HTR-8/SVneo (cell line): Measurements from ENCODE around the gene SUPT5H.
A peak's percentile ranks its signal among the peaks of the same experiment; 100 is the strongest.

ENCODE experiments used
- DNase-seq: peaks from one replicate; pipeline ENCODE4 v3.0.0; 2011; ENCODE audit warnings: low spot score, mixed read lengths; ENCODE audit not compliant: insufficient read length
- FAIRE-seq: peaks from 2 replicates; lab custom pipeline; 2011; peaks lifted over from hg19 to GRCh38; lab: Jason Lieb, UNC

The SUPT5H gene

GRCh38 chr19:39423258-39424086 is 21.9 kb upstream of the SUPT5H start:
- DNase-seq = no peak
- no peak for FAIRE-seq

GRCh38 chr19:39424934-39425333 is 20.4 kb upstream of the SUPT5H start:
- FAIRE-seq (no peak), DNase-seq (no peak)

GRCh38 chr19:39425744-39426143 is 19.6 kb upstream of the SUPT5H start:
- FAIRE-seq = no peak

GRCh38 chr19:39426170-39426569 is 19.2 kb upstream of the SUPT5H start:
- no peak for FAIRE-seq
- no peak for DNase-seq

More at GRCh38 chr19:39425744-39426143, 19.6 kb upstream of the SUPT5H start:
- no peak for DNase-seq

GRCh38 chr19:39427707-39428106 is 17.7 kb upstream of the SUPT5H start:
- FAIRE-seq (no peak), DNase-seq (no peak)

- DNase-seq (peak; percentile 67), FAIRE-seq (peak; percentile 72)
These were observed 16.9 kb upstream of the SUPT5H start for GRCh38 chr19:39428283-39429112.

DNA sequence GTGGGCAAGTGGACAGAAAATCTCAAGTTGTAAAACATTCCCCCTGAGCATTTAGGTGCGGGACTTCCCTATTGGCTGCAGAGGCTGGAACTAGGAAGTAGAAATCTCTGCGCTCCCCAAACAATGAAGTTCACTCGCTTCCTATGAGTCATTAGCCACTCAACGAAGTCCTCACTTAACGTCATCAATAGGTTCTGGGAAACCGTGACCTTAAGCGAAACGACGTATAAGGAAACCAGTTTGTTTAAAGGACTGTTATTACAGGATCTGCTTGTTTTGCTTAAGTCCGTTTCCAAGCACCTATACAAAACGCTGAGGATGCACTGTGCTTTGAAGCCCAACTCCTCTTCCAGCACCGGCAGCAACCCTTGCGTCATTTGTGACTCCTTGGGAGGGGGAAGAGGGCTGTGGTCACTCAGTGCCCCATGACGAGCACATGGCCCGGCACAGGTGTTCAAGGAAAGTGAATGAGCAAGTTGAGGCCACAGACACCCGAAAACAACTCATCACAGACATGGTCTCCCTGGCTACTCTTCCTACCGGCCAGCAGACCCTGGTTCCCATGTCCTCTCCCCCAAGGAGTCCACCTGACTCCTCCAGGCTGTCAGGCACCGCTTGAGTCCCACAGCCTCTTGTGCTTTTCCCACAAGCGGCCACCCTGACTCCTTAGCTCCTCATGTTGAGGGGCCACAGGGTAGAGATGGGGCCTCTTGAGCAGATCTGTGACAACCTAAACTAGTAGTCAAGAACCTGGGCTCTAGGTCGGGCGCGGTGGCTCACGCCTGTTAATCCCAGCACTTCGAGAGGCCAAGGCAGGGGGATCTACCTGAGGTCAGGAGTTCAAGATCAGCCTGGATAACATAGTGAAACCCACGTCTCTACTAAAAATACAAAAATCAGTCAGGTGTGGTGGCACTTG is 14.4 kb upstream of the SUPT5H start:
- FAIRE-seq = no peak

DNA sequence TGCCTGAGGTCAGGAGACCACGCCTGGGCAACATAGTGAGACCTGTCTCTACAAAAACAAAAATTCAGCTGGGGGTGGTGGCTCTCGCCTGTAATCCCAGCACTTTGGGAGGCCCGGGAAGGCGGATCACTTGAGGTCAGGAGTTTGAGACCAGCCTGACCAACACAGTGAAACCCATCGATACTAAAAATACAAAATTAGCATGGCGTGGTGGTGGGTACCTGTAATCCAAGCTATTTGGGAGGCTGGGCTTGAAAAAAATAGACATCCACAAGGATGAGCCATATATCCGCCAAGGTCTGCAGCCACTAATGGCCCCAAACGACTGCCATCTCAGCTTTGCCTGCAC is 12.7 kb upstream of the SUPT5H start:
- no peak for FAIRE-seq
- DNase-seq = no peak

More for the DNA sequence above, 14.4 kb upstream of the SUPT5H start:
- DNase-seq = peak; percentile 78

GRCh38 chr19:39433480-39434079 is 11.8 kb upstream of the SUPT5H start:
- FAIRE-seq (no peak), DNase-seq (no peak)

DNA sequence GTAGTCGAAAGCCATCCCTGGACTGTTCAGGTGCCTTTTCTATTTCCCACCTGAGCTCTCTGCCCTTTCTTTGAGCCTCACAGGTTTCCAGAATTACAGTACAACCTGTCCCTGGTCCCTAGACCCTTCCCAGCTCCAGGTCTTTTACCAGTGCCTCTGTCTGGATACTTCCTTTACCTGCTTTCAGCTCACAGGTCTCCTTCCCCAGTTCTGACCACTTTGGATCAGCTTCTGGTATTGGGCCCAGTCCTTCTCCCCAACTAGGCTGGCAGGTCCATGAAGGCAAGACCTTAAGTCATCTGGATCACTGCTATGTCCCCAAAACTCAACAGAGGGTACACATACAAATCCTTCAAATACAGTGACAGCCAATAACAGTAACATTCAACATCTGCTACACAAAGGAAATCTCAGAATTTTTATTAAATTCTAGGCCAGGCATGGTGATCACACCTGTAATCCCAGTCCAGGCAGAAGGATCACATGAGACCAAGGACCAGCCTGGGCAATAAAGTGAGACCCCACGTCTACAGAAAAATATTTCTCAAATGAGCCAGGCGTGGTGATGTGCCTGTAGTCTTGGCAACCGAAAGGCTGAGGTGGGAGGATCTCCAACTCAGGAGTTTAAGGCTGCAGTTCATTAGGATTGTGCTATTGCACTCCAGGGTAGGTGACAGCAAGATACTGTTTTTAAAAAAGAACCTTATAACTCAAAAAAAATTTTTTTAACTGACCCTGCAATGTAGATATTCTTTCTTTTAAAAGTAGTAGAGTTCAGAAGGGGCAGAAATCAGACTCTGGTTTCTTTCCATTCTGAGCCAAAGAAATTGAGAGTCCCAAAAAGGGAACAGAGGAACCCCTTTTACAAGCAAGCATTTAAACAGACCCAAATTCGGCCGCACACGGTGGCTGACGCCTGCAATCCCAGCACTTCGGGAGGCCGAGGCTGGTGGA is 11.0 kb upstream of the SUPT5H start:
- DNase-seq (no peak), FAIRE-seq (no peak)

- FAIRE-seq (peak; percentile 48), DNase-seq (peak; percentile 89)
These were observed 9.7 kb upstream of the SUPT5H start, which contains the start of gene RPS16 for GRCh38 chr19:39435499-39436349. Gene RPS16 (minus strand): TSS chr19:39435949. CDS start chr19:39435895, 54 bp downstream.

- no peak for DNase-seq
- FAIRE-seq = no peak
These were observed 9.0 kb upstream of the SUPT5H start for GRCh38 chr19:39436350-39436716.

DNA sequence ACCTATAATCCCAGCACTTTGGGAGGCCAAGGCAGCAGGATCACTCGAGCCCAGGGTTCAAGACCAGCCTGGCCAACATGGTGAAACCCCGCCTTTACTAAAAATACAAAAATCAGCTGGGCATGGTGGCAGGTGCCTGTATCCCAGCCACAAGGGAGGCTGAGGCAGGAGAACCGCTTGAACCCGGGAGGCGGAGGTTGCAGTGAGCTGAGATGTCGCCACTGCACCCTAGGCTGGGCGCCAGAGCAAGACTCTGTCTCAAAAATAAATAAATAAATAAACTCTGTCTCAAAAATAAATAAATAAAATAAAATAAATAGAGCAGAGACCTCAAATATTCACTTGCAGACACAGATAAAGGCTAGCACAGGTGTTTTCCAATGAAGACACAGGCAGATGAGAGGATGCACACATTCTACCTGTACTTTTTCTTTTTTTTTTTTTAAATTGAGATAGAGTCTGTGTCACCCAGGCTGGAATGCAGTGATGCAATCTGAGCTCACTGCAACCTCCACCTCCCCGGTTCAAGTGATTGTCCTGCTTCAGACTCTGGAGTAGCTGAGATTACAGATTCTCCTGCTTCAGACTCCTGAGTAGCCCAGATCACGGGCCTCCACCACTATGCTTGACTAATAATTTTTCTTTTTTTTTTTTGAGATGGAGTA is 7.0 kb upstream of the SUPT5H start:
- no peak for FAIRE-seq
- no peak for DNase-seq

GRCh38 chr19:39444598-39445195 is 685 bp upstream of the SUPT5H start:
- FAIRE-seq (no peak), DNase-seq (no peak)

GRCh38 chr19:39446365-39447084 is 1.1 kb downstream of the SUPT5H start:
- DNase-seq (no peak), FAIRE-seq (no peak)

GRCh38 chr19:39448271-39448670 is 2.9 kb downstream of the SUPT5H start:
- DNase-seq (no peak), FAIRE-seq (no peak)
